Heart left ventricle (tissue), 16 donors: ENCODE results near the gene KCNJ16. TPM values are rescaled to one million over a fixed set of nuclear protein-coding genes. Genes with fewer than 3 reads are reported as not detected.
A peak's percentile ranks its signal among the peaks of the same experiment; 100 is the strongest.

Experiments
- ATAC-seq, 4 donors: fragments of 200-7000 bp; cut with Tn5 transposase; one replicate each; pipeline ENCODE4 v1.9.1; 2020 to 2022; ENCODE audit warnings: moderate library complexity in 4 of 4, mild to moderate bottlenecking in 3 of 4, moderate number of reproducible peaks in 1 of 4
- DNase-seq, 5 donors: peaks; one replicate each; pipeline ENCODE4 v3.0.0-alpha.2; 2020
- H3K27ac ChIP-seq, 12 donors: fragments of 200-600 bp; sonication (generic) in 4 of 12; one replicate each; pipeline versions ENCODE4 v1.5.0 to v1.8.0; 2016 to 2022; ENCODE audit warnings: mild to moderate bottlenecking in 2 of 12
- H3K27me3 ChIP-seq, 9 donors: fragments of 200-600 bp; sonication (generic) in 2 of 9; one replicate each; pipeline versions ENCODE4 v1.5.1 to v1.8.0; 2016 to 2022; ENCODE audit warnings: mild to moderate bottlenecking in 3 of 9
- H3K36me3 ChIP-seq, 9 donors: fragments of 200-600 bp; sonication (generic) in 2 of 9; one replicate each; pipeline versions ENCODE4 v1.5.0 to v1.8.0; 2018 to 2022; ENCODE audit warnings: mild to moderate bottlenecking in 2 of 9
- H3K4me1 ChIP-seq, 12 donors: fragments of 200-600 bp; sonication (generic) in 4 of 12; one replicate each; pipeline versions ENCODE4 v1.5.0 to v1.8.0; 2016 to 2022; ENCODE audit warnings: mild to moderate bottlenecking in 3 of 12
- H3K4me3 ChIP-seq, 12 donors: fragments of 200-600 bp; sonication (generic) in 4 of 12; one replicate each; pipeline versions ENCODE4 v1.5.0 to v1.8.0; 2017 to 2022; ENCODE audit warnings: mild to moderate bottlenecking in 9 of 12, moderate library complexity in 4 of 12
- H3K9me3 ChIP-seq, 12 donors: fragments of 200-600 bp; sonication (generic) in 4 of 12; one replicate each; pipeline versions ENCODE4 v1.5.0 to v1.8.0; 2016 to 2022; ENCODE audit warnings: mild to moderate bottlenecking in 1 of 12
- POLR2A ChIP-seq, 2 donors: fragments of 450-650 bp; IDR thresholded peaks; one replicate each; pipeline ENCODE4 v1.6.1; 2017; ENCODE audit warnings: antibody characterized with exemption in 2 of 2, mild to moderate bottlenecking in 2 of 2, moderate library complexity in 2 of 2
- WGBS, 4 donors: extraction: QIAGEN DNeasy Blood & Tissue Kit in 2 of 4; methylation state at CpG; one replicate each; pipeline versions ENCODE4 v1.1.5 to v1.1.7; 2013 to 2018; 5-methylcytosine and 5-hydroxymethylcytosine counted together
- intact Hi-C, 10 donors: fragments of 100-400 bp; cut with DNase I; formaldehyde crosslinking; loops; one replicate each; pipeline versions ENCODE4 v1.11.1 to v1.14.2; 2022
- polyA plus RNA-seq, 2 donors: library from polyadenylated mRNA; stranded (reverse); fragments of 200-250 nt; gene quantifications; one replicate each; pipeline ENCODE4 v1.2.3, GENCODE V29; 2013
- total RNA-seq, 9 donors: library from RNA; depleted of rRNA in 2 of 9; stranded (reverse); fragments of >200 nt in 2 of 9; fragmentation: NEBNext Ultra II Directional in 3 of 9; extraction: Animal tissue kit (Norgen Biotek cat#: 25700) in 3 of 9; gene quantifications; one replicate each; pipeline versions ENCODE4 v1.1.0 to v1.2.4, GENCODE V29; 2016 to 2023
- TF ChIP-seq, protein P1 (sequence below), 12 donors: fragments of 200-600 bp; sonication (generic) in 4 of 12; IDR thresholded peaks; one replicate each; pipeline versions ENCODE4 v1.5.0 to v1.8.0; 2018 to 2022; ENCODE audit warnings: antibody characterized with exemption in 12 of 12, mild to moderate bottlenecking in 5 of 12
- donor health status: ischemic (EF 13 %, LVEDD 7.1; RV severe dilation, severe dysfunction).
- donor health status: healthy with polysubstance abuse.
- donor health status: DM: no; HTN: yes; CAD: no.
- donor health status: DM: no; HTN: no; CAD: no.
- donor health status: ischemic (EF 25% LVEDD 6.9; RV normal size, moderate dysfunction).
- donor health status: ischemic (EF 25% LVEDD 5.7; RV mildly dilated, moderate dysfunction).
- donor health status: healthy.
- donor health status: DM: yes; HTN: yes; CAD: no.
- donor health status: ischemic (EF 35%, LVEDD 5.7; RV mildly dilated, moderate dysfunction).
- donor health status: nonischemic (EF 11% LVEDD 7.7; RV severe dilation, severe dysfunction).
- donor health status: DM: yes; HTN: yes; CAD: no.
- donor health status: PGD.
- donor health status: ischemic (EF 29% LVEDD 5.4; RV normal size, mild dysfunction).
- donor health status: nonischemic (EF 23%, LVEDD 6.1; RV moderate dilation, normal function).

Gene KCNJ16
- total and polyA plus RNA-seq, 11 donors: 0.04 to 0.34 TPM; not detected in 9

DNA sequence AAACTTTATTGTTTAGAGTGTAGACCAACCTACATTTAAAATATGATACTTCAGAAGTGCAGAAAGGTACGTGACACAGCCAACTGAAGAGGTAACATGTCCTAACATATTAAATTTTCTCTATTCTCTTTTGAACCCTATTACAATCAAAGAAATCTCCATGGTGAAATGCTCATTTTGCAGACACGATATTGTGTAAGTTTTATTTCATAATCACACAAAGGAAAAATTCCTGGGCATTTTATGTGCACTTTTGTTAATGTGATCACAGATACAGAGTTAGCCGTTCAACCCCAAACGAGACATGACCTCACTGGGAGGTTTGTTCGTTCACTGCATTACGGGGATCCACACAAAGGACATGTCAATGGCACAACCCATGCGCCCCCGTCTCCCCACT, 21.8 kb downstream of the KCNJ16 start:
- WGBS, 4 donors: 71 to 78% (median 75%) methylated on average over 8 of the region's 8 CpGs

DNA sequence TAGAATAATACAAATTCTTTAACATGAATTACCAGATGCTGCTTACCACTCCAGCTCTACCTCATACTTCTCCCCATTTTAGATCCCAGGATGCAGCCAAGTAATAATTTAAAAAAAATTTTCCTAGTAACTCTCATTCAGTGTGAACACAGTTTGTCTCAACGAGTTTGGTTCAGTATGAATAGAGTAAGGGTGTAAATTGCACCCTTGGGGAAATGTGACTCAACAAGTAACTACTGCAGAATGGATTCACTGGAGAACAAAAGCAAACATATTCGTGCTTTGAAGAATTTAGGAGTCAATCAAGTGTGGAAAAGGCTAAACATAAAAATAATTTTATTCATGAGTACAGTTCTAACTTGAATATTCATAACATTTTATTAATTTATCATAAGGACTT, 23.0 kb downstream of the KCNJ16 start:
- TF ChIP-seq, protein P1, sequence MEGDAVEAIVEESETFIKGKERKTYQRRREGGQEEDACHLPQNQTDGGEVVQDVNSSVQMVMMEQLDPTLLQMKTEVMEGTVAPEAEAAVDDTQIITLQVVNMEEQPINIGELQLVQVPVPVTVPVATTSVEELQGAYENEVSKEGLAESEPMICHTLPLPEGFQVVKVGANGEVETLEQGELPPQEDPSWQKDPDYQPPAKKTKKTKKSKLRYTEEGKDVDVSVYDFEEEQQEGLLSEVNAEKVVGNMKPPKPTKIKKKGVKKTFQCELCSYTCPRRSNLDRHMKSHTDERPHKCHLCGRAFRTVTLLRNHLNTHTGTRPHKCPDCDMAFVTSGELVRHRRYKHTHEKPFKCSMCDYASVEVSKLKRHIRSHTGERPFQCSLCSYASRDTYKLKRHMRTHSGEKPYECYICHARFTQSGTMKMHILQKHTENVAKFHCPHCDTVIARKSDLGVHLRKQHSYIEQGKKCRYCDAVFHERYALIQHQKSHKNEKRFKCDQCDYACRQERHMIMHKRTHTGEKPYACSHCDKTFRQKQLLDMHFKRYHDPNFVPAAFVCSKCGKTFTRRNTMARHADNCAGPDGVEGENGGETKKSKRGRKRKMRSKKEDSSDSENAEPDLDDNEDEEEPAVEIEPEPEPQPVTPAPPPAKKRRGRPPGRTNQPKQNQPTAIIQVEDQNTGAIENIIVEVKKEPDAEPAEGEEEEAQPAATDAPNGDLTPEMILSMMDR (IDR thresholded peaks at IDR 0.05): no peak
- no peak for TF ChIP-seq POLR2A (IDR thresholded peaks at IDR 0.05)
- WGBS, 4 donors: 63 to 69% (median 68%) methylated on average over 2 of the region's 2 CpGs
- H3K36me3 ChIP-seq: no peaks in the 10 kb centered on the region
- no peak for DNase-seq
- no peak overlapping the region for H3K27ac ChIP-seq
- peaks cover 0 to 16% (median 0%) of the 10 kb centered on the region in 12 donors for H3K4me1 ChIP-seq
- H3K9me3 ChIP-seq: no peaks in the 10 kb centered on the region
- ATAC-seq: no peak
- no peak overlapping the region for H3K4me3 ChIP-seq
- intact Hi-C loops: no loop called here
- no peaks in the 10 kb centered on the region for H3K27me3 ChIP-seq

More for the DNA sequence above, 21.8 kb downstream of the KCNJ16 start:
- no peaks in the 10 kb centered on the region for H3K9me3 ChIP-seq
- H3K36me3 ChIP-seq: no peaks in the 10 kb centered on the region
- H3K27ac ChIP-seq: no peak overlapping the region
- DNase-seq (no peak), ATAC-seq (no peak)
- H3K4me1 ChIP-seq: peaks cover 0 to 16% (median 0%) of the 10 kb centered on the region in 12 donors
- no peak for TF ChIP-seq POLR2A (IDR thresholded peaks at IDR 0.05)
- TF ChIP-seq, protein P1 (IDR thresholded peaks at IDR 0.05): no peak
- H3K4me3 ChIP-seq: no peak overlapping the region
- H3K27me3 ChIP-seq: no peaks in the 10 kb centered on the region
- intact Hi-C loops: no loop called here

DNA sequence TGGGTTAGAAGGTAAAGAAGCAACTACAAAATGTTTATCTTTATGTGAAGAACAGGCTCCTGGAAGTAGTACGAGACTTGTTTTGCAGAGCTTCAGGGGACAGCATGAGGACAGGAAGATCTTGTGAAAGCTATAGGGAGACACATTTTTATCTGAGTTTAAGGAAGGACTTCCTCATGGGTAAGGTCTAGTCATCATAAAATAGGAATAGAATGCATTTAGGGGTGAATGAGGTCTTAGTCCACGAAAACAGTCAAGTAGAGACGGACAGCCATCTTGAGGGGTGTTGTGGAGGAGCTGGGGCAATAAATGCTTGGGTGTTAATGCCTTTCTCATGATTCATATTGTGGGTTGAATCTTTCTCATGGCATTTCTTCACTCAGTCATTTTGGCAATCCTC, 24.3 kb downstream of the KCNJ16 start:
- ATAC-seq (no peak), DNase-seq (no peak)
- Histone ChIP-seq H3K36me3 (no peaks in the 10 kb centered on the region), H3K27me3 (no peaks in the 10 kb centered on the region), H3K9me3 (no peaks in the 10 kb centered on the region), H3K4me3 (no peak overlapping the region), H3K27ac (peak overlapping the region in 1 of 12 donors; percentile 35), H3K4me1 (peaks cover 0 to 16% (median 0%) of the 10 kb centered on the region in 12 donors)
- intact Hi-C loops: no loop called here
- TF ChIP-seq, protein P1 (IDR thresholded peaks at IDR 0.05): no peak
- TF ChIP-seq POLR2A (IDR thresholded peaks at IDR 0.05): no peak
- 77 to 89% (median 83%) methylated on average over 3 of the region's 3 CpGs for WGBS, 4 donors

DNA sequence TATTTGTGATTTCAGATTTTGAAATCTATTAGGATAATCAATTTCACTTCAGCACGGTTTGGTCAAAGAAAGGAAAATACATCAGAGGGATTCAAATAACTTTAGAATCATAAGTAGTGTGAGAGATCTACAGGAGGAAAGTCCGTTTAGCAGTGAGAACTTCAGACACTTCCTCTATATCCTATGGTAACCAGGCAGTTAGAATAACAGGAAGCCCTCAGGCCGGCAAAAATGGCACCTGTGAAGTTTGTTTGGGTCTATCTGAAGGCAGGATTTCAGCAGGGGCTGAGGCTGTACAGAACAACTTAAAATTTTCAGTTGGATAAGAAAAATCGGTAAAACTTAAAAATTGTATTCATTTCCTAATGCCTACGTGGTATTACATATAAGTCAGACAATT, 24.9 kb downstream of the KCNJ16 start:
- DNase-seq: no peak
- TF ChIP-seq, protein P1 (IDR thresholded peaks at IDR 0.05): no peak
- no peak for TF ChIP-seq POLR2A (IDR thresholded peaks at IDR 0.05)

More for the DNA sequence above, 24.9 kb downstream of the KCNJ16 start:
- Histone ChIP-seq H3K4me1 (peaks cover 0 to 16% (median 0%) of the 10 kb centered on the region in 12 donors), H3K9me3 (no peaks in the 10 kb centered on the region), H3K27me3 (no peaks in the 10 kb centered on the region), H3K27ac (peak overlapping the region in 1 of 12 donors; percentile 35), H3K36me3 (no peaks in the 10 kb centered on the region), H3K4me3 (no peak overlapping the region)
- intact Hi-C loops: no loop called here
- WGBS, 4 donors: 62 to 73% (median 68%) methylated on average over 5 of the region's 5 CpGs
- ATAC-seq: peak in 1 of 4 donors; percentile 54
